ENCODE results near the gene MEGF11.

Gene MEGF11

DNA sequence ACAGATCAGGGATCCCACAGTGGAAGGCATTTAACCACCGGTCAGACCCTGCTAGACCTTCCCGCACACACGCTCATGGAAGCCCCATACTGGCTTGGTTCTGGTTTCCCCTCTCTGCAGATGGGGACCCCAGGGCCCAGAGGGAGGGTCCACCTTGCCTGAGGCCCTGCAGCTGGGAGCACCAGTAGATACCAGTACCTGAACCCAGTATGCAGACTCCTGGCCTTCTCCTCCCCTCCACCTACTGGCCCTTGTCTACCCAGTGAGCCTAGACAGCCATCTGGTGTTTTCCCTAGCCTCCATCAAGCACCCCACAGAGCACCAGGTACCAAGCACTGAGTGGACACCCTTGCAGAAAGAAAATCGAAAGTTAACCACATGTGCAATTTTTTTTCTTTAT, 65.1 kb downstream of the MEGF11 start:
- TF ChIP-seq CTCF (conservative IDR thresholded peaks at IDR 0.05; ENCODE audit: control insufficient read depth, insufficient read depth, low read depth, low read length), result no peak
- no peak for DNase-seq (ENCODE audit: low read depth)
- H3K4me3 ChIP-seq (ENCODE audit: control insufficient read depth, low read depth, low read length), result no peak overlapping the region

GRCh38 chr15:66187271-66187670, 66.3 kb downstream of the MEGF11 start:
- no peak for TF ChIP-seq CTCF (conservative IDR thresholded peaks at IDR 0.05; ENCODE audit: control insufficient read depth, insufficient read depth, low read depth, low read length)
- H3K4me3 ChIP-seq (ENCODE audit: control insufficient read depth, low read depth, low read length), result no peak overlapping the region
- DNase-seq (ENCODE audit: low read depth), result no peak

GRCh38 chr15:66186049-66186825, 67.3 kb downstream of the MEGF11 start:
- DNase-seq (ENCODE audit: low read depth), result peak; percentile 4
- no peak overlapping the region for H3K4me3 ChIP-seq (ENCODE audit: control insufficient read depth, low read depth, low read length)
- TF ChIP-seq CTCF (conservative IDR thresholded peaks at IDR 0.05; ENCODE audit: control insufficient read depth, insufficient read depth, low read depth, low read length), result no peak

DNA sequence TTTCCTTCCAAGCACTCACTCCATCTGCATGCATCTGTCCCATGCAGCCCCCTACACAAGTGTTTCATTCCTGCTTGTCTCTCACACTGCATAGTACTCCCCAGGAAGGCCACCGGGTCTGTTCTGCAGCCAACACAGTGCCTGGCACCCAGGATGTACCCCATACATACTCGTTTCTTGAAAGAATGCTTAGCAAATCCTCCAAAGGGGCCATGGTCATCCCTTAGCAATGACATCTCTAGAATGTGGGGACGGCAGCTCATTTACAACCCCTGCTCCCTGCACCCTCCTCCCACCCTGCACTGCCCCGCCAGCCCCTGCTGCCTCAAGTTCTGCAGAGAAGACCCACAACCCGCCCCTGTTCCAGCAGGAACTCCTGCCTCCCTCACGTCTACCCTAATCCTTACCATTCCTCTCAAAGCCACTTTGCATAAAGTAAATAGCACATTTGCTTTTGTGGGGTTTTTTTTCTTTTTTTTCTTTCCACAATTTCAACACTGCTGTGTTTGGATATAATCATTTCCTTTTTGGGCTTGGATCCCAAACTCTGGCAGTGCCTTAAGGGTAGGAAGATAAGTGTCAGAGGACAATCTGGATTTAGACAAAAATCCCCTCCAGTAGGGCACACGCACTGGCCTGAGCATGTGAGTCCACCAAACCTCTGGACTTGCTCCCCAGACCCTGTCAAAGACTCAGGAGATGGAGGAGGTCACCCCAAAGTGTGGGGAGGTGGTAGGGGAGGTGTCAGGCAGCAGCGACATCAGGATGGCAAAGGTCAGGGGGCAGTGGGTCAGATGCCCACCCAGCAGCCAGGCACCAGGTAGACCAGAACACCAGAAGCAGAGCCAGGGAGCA, 68.4 kb downstream of the MEGF11 start:
- no peak for DNase-seq (ENCODE audit: low read depth)
- no peak for TF ChIP-seq CTCF (conservative IDR thresholded peaks at IDR 0.05; ENCODE audit: control insufficient read depth, insufficient read depth, low read depth, low read length)

DNA sequence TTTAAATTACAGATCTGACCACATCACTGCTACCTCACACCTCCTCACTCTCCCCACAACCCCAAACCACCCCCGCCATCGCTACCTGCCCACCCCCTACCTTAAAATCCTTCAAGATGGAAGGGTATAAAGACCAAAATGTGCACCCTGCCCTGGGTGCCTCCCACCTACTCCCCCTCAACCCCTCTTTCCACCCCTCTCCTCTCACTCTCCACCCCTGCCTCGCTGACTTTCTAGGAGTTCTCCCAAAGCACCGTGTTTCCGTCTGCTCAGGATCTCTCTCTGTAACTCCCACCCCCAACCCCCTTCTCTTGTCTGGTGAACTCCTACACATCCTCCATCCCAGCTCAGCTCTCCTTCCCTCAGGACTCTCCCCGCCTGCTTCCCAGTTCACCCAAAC, 69.1 kb downstream of the MEGF11 start:
- no peak for DNase-seq (ENCODE audit: low read depth)
- no peak overlapping the region for H3K4me3 ChIP-seq (ENCODE audit: control insufficient read depth, low read depth, low read length)
- no peak for TF ChIP-seq CTCF (conservative IDR thresholded peaks at IDR 0.05; ENCODE audit: control insufficient read depth, insufficient read depth, low read depth, low read length)

More for the DNA sequence above, 68.4 kb downstream of the MEGF11 start:
- no peak overlapping the region for H3K4me3 ChIP-seq (ENCODE audit: control insufficient read depth, low read depth, low read length)

DNA sequence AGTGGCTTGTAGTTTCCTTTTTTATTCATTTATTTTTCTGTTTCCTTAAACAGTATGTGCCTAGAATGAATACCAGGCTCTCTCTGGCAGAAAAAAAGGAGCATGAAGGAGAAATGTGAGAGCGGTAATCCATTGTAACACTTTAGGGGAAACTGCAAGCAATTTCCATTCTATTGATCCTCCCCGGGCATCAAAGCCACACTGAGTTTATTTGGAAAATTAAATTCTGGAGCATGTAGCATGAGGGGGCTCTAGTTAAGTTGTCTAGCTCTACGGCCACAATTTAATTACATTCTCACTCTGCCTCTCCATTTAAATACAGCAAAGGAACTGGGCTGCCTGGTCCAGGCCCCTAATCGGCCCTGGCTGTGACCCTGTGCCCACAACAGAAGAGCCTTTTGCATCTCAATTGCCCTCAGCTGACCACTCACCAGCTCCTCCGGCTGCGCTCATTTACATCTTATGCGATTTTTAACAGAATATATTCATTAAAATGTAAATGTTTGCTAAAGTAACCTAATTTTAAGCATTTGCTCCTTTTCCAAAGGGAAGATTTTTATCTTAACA, 72.9 kb downstream of the MEGF11 start:
- DNase-seq (ENCODE audit: low read depth), result no peak
- H3K4me3 ChIP-seq (ENCODE audit: control insufficient read depth, low read depth, low read length), result no peak overlapping the region

More for the DNA sequence above, 72.9 kb downstream of the MEGF11 start:
- TF ChIP-seq CTCF (conservative IDR thresholded peaks at IDR 0.05; ENCODE audit: control insufficient read depth, insufficient read depth, low read depth, low read length), result no peak

Data from fibroblast of mammary gland (primary cell).